KOPT-K1 (cell line): ENCODE data around the gene SORCS2.

Experiments used
- H3K27ac ChIP-seq: fragments of 200-600 bp; sonication (generic); 2 replicates; pipeline ENCODE4 v1.5.1; 2016; ENCODE audit warnings: antibody characterized with exemption, mild to moderate bottlenecking, low read depth, low read length; ENCODE audit not compliant: poor library complexity, severe bottlenecking
- H3K36me3 ChIP-seq: fragments of 200-600 bp; sonication (generic); 2 replicates; pipeline ENCODE4 v1.5.1; 2017; ENCODE audit warnings: antibody characterized with exemption, mild to moderate bottlenecking, low read length, moderate library complexity; ENCODE audit not compliant: insufficient read depth
- H3K9me3 ChIP-seq: fragments of 200-600 bp; sonication (generic); 2 replicates; pipeline ENCODE4 v1.5.1; 2017; ENCODE audit warnings: antibody characterized with exemption, low read length, mild to moderate bottlenecking; ENCODE audit not compliant: insufficient read depth, poor library complexity, severe bottlenecking

Gene SORCS2

GRCh38 chr4:7381890-7382633 lies 189.7 kb downstream of the SORCS2 start:
- no peaks in the 10 kb centered on the region for H3K36me3 ChIP-seq
- no peak overlapping the region for H3K27ac ChIP-seq
- peaks cover 15% of the 10 kb centered on the region for H3K9me3 ChIP-seq

GRCh38 chr4:7382634-7383014 lies 190.3 kb downstream of the SORCS2 start:
- no peaks in the 10 kb centered on the region for H3K36me3 ChIP-seq
- no peak overlapping the region for H3K27ac ChIP-seq
- H3K9me3 ChIP-seq: peaks cover 15% of the 10 kb centered on the region

- no peak overlapping the region for H3K27ac ChIP-seq
- no peaks in the 10 kb centered on the region for H3K36me3 ChIP-seq
- H3K9me3 ChIP-seq: peaks cover 12% of the 10 kb centered on the region
Observed at GRCh38 chr4:7383266-7383665, 190.9 kb downstream of the SORCS2 start.

- no peaks in the 10 kb centered on the region for H3K36me3 ChIP-seq
- H3K27ac ChIP-seq: no peak overlapping the region
- H3K9me3 ChIP-seq: peaks cover 6% of the 10 kb centered on the region
Observed at GRCh38 chr4:7384003-7384928, 191.9 kb downstream of the SORCS2 start.

- H3K27ac ChIP-seq: no peak overlapping the region
- H3K36me3 ChIP-seq: no peaks in the 10 kb centered on the region
- peaks cover 6% of the 10 kb centered on the region for H3K9me3 ChIP-seq
Observed at GRCh38 chr4:7384929-7385890, 192.9 kb downstream of the SORCS2 start.

- Histone ChIP-seq H3K27ac (no peak overlapping the region), H3K9me3 (peaks cover 6% of the 10 kb centered on the region), H3K36me3 (no peaks in the 10 kb centered on the region)
Observed at GRCh38 chr4:7387925-7388324, 195.6 kb downstream of the SORCS2 start.

GRCh38 chr4:7388627-7389026 lies 196.3 kb downstream of the SORCS2 start:
- no peaks in the 10 kb centered on the region for H3K36me3 ChIP-seq
- H3K9me3 ChIP-seq: peaks cover 6% of the 10 kb centered on the region
- no peak overlapping the region for H3K27ac ChIP-seq

- no peak overlapping the region for H3K27ac ChIP-seq
- peaks cover 6% of the 10 kb centered on the region for H3K9me3 ChIP-seq
- no peaks in the 10 kb centered on the region for H3K36me3 ChIP-seq
Observed at GRCh38 chr4:7389101-7389701, 196.9 kb downstream of the SORCS2 start.

GRCh38 chr4:7389719-7390118 lies 197.4 kb downstream of the SORCS2 start:
- H3K9me3 ChIP-seq: peaks cover 6% of the 10 kb centered on the region
- no peak overlapping the region for H3K27ac ChIP-seq
- H3K36me3 ChIP-seq: no peaks in the 10 kb centered on the region

GRCh38 chr4:7390336-7390735 lies 198.0 kb downstream of the SORCS2 start:
- H3K27ac ChIP-seq: no peak overlapping the region
- H3K36me3 ChIP-seq: no peaks in the 10 kb centered on the region
- H3K9me3 ChIP-seq: peaks cover 6% of the 10 kb centered on the region

GRCh38 chr4:7390906-7391636 lies 198.7 kb downstream of the SORCS2 start:
- Histone ChIP-seq H3K9me3 (no peaks in the 10 kb centered on the region), H3K27ac (no peak overlapping the region), H3K36me3 (no peaks in the 10 kb centered on the region)

- Histone ChIP-seq H3K9me3 (no peaks in the 10 kb centered on the region), H3K36me3 (no peaks in the 10 kb centered on the region), H3K27ac (no peak overlapping the region)
Observed at GRCh38 chr4:7391637-7392437, 199.5 kb downstream of the SORCS2 start.
